ENCODE results near the gene SLC31A1. TPM values are rescaled to one million over a fixed set of nuclear protein-coding genes. Genes with fewer than 3 reads are reported as not detected.
A peak's percentile ranks its signal among the peaks of the same experiment; 100 is the strongest.

SLC31A1 gene
- polyA plus RNA-seq, 1 donor (not counting 4 experiments of a cell fraction or from before 2014, with no cell fraction given): 20.3 TPM

DNA sequence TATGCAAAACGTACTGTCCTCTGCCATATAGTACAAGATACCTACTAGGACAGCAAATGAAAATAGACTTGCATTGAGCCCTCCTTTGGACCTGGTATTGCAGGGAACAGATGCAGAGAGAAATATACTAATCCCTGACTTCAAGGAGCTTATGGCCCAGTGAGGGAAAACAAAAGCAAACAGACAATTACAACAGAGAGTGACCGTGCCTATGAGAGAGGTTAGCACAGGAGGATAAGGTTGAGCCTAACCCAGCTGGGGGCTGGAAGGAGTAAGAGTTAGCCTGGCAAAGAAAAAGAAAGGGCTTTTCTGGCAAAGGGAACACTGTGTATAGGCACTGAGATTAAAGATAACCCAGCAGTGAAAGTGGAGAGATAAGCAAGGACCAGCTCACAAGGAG, 48.5 kb downstream of the SLC31A1 start:
- no peak for DNase-seq (ENCODE audit: low read depth, low spot score)
- H3K9me3 ChIP-seq (ENCODE audit: control insufficient read depth, low read depth, low read length): no peaks in the 10 kb centered on the region
- peaks cover 2% of the 10 kb centered on the region for H3K79me2 ChIP-seq (ENCODE audit: control insufficient read depth, insufficient read depth, low read length)
- no peak for TF ChIP-seq CTCF (optimal IDR thresholded peaks at IDR 0.05 in 1 of 3, IDR thresholded peaks at IDR 0.05 in 1 of 3, conservative IDR thresholded peaks at IDR 0.05 in 1 of 3; ENCODE audit: extremely low read depth in 1 of 3, insufficient read depth in 2 of 3, low read length in 3 of 3)
- TF ChIP-seq EZH2 (IDR thresholded peaks at IDR 0.05; ENCODE audit: low read length): no peak
- no peak overlapping the region for H2AFZ ChIP-seq (ENCODE audit: control insufficient read depth, low read length)
- no peak overlapping the region for H3K4me3 ChIP-seq (ENCODE audit: control insufficient read depth in 2 of 3, extremely low read depth in 1 of 3, insufficient read depth in 2 of 3, low read depth in 1 of 3, low read length in 3 of 3)
- FAIRE-seq: no peak
- dilution Hi-C loops (cut with MboI; ENCODE audit: extremely low pct_ligation_motif_present, low sequenced_read_pairs): no loop called here
- no peak overlapping the region for H3K27ac ChIP-seq (ENCODE audit: control insufficient read depth, insufficient read depth, low read length)
- H3K9ac ChIP-seq (ENCODE audit: control insufficient read depth, extremely low read depth, insufficient read depth, low read length): no peak overlapping the region
- no peaks in the 10 kb centered on the region for H4K20me1 ChIP-seq (ENCODE audit: control insufficient read depth, extremely low read depth, insufficient read depth, low read length)
- no peak overlapping the region for H3K4me2 ChIP-seq (ENCODE audit: control insufficient read depth, extremely low read depth, insufficient read depth, low read depth, low read length)
- H3K27me3 ChIP-seq (ENCODE audit: control insufficient read depth, extremely low read depth, insufficient read depth, low read length): no peaks in the 10 kb centered on the region
- H3K9me1 ChIP-seq (ENCODE audit: control insufficient read depth, extremely low read depth, insufficient read depth, low read length): no peaks in the 10 kb centered on the region
- H3K4me1 ChIP-seq (ENCODE audit: control insufficient read depth, extremely low read depth, insufficient read depth, low read length): no peaks in the 10 kb centered on the region
- peaks cover 15 to 28% of the 10 kb centered on the region in 2 experiments for H3K36me3 ChIP-seq (ENCODE audit: control insufficient read depth in 2 of 2, extremely low read depth in 1 of 2, insufficient read depth in 2 of 2, low read length in 2 of 2)

GRCh38 chr9:113274474-113275156, 53.3 kb downstream of the SLC31A1 start:
- Histone ChIP-seq H3K36me3 (ENCODE audit: control insufficient read depth in 2 of 2, extremely low read depth in 1 of 2, insufficient read depth in 2 of 2, low read length in 2 of 2) (peaks cover 17 to 35% of the 10 kb centered on the region in 2 experiments), H3K27me3 (ENCODE audit: control insufficient read depth, extremely low read depth, insufficient read depth, low read length) (no peaks in the 10 kb centered on the region), H3K4me1 (ENCODE audit: control insufficient read depth, extremely low read depth, insufficient read depth, low read length) (peaks cover 4% of the 10 kb centered on the region), H3K4me3 (ENCODE audit: control insufficient read depth in 2 of 3, extremely low read depth in 1 of 3, insufficient read depth in 2 of 3, low read depth in 1 of 3, low read length in 3 of 3) (peak overlapping the region; percentile 64 to 99 (median 99)), H4K20me1 (ENCODE audit: control insufficient read depth, extremely low read depth, insufficient read depth, low read length) (no peaks in the 10 kb centered on the region), H3K9ac (ENCODE audit: control insufficient read depth, extremely low read depth, insufficient read depth, low read length) (peak overlapping the region; percentile 97), H3K27ac (ENCODE audit: control insufficient read depth, insufficient read depth, low read length) (peak overlapping the region; percentile 97), H3K9me1 (ENCODE audit: control insufficient read depth, extremely low read depth, insufficient read depth, low read length) (no peaks in the 10 kb centered on the region), H2AFZ (ENCODE audit: control insufficient read depth, low read length) (peak overlapping the region; percentile 91), H3K4me2 (ENCODE audit: control insufficient read depth, extremely low read depth, insufficient read depth, low read depth, low read length) (peak overlapping the region; percentile 80), H3K79me2 (ENCODE audit: control insufficient read depth, insufficient read depth, low read length) (peaks cover 29% of the 10 kb centered on the region), H3K9me3 (ENCODE audit: control insufficient read depth, low read depth, low read length) (no peaks in the 10 kb centered on the region)
- TF ChIP-seq CTCF (optimal IDR thresholded peaks at IDR 0.05 in 1 of 3, IDR thresholded peaks at IDR 0.05 in 1 of 3, conservative IDR thresholded peaks at IDR 0.05 in 1 of 3; ENCODE audit: extremely low read depth in 1 of 3, insufficient read depth in 2 of 3, low read length in 3 of 3) (peak; percentile 14 to 59 (median 49)), EZH2 (IDR thresholded peaks at IDR 0.05; ENCODE audit: low read length) (no peak)
- DNase-seq (ENCODE audit: low read depth, low spot score): no peak
- dilution Hi-C loops (cut with MboI; ENCODE audit: extremely low pct_ligation_motif_present, low sequenced_read_pairs): no loop called here
- FAIRE-seq: no peak

Measured in keratinocyte (primary cell).